ENCODE data around the gene PANK4.

GRCh38 chr1:2570332-2570731, 43.9 kb upstream of the PANK4 start:
- TF ChIP-seq CTCF (IDR thresholded peaks at IDR 0.05) (no peak), CHD4 (IDR thresholded peaks at IDR 0.05; ENCODE audit: borderline replicate concordance) (no peak), HMGXB4 (CRISPR knock-in tag; IDR thresholded peaks at IDR 0.05; ENCODE audit: borderline replicate concordance) (no peak), RNF2 (IDR thresholded peaks at IDR 0.05; ENCODE audit: borderline replicate concordance, low read depth) (no peak), EP300 (IDR thresholded peaks at IDR 0.05) (no peak), JUNB (IDR thresholded peaks at IDR 0.05) (no peak), HOXA7 (CRISPR knock-in tag; IDR thresholded peaks at IDR 0.05) (no peak), REST (IDR thresholded peaks at IDR 0.05) (no peak), RAD21 (conservative IDR thresholded peaks at IDR 0.05 in 1 of 2, IDR thresholded peaks at IDR 0.05 in 1 of 2) (no peak), KDM5A (IDR thresholded peaks at IDR 0.05) (no peak), MAX (IDR thresholded peaks at IDR 0.05) (no peak), USF2 (IDR thresholded peaks at IDR 0.05) (no peak), ZNF302 (CRISPR knock-in tag; IDR thresholded peaks at IDR 0.05) (no peak)

Measured in A549 (cell line).